HG03025 (cell line): ENCODE results near the gene NUDT14.

Experiments used
- ATAC-seq: cut with Tn5 transposase; IDR thresholded peaks from one replicate; pipeline ENCODE4 v1.9.1; 2021; ENCODE audit warnings: mild to moderate bottlenecking, moderate library complexity; ENCODE audit not compliant: unreplicated experiment, low FRiP score

NUDT14 gene

DNA sequence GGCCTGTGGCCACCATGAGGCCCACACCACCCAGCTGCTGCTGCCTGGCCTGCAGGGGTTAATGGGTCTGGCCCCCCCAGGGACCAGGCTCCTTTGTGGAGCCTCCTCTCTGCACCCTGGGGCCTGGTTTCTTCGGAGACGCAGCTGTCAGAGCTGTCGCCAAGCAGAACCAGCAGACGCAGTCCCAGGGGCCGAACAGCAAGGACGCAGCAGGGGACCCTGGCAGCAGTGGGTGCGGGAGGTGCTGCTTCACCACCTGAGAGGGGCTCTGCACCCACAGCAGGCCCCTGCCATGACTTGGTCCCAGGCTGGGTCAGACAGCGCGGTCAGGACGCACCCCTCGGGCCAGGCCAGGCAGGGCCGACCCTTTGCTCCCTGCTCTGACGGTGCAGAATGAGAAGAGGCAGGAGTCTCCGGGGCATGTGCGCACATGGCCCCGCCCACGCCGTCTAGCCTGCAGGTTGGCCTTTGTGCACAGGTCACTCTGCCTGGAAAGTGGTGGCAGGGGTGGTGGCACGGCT lies 43.0 kb downstream of the NUDT14 start:
- no peak for ATAC-seq

DNA sequence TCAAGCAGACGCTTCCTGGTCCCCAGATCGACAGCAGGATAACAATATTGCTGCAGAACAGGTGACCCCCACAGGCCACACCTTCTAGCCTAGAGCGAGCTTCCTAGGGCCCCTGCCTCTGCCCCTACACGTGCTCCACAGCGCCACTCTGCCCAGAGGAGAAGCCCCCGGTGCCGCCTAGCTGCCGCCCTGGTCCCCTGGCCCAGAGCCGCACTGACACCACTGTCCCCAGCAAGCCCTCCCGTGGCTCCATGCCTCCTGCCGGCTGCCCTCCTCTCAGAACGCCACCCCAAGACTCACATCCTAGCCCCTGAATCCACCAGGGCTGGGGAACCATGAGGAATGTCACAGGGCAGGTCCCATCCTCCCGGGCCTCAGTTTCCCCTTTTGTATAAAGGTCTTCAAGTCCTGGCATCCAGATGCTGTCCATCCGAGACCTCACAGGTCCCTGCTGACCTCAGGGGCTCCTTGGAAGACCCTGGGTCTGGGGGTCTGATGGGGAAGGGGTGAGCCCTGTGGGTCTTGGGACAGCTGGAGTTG lies 43.6 kb downstream of the NUDT14 start:
- ATAC-seq: no peak

DNA sequence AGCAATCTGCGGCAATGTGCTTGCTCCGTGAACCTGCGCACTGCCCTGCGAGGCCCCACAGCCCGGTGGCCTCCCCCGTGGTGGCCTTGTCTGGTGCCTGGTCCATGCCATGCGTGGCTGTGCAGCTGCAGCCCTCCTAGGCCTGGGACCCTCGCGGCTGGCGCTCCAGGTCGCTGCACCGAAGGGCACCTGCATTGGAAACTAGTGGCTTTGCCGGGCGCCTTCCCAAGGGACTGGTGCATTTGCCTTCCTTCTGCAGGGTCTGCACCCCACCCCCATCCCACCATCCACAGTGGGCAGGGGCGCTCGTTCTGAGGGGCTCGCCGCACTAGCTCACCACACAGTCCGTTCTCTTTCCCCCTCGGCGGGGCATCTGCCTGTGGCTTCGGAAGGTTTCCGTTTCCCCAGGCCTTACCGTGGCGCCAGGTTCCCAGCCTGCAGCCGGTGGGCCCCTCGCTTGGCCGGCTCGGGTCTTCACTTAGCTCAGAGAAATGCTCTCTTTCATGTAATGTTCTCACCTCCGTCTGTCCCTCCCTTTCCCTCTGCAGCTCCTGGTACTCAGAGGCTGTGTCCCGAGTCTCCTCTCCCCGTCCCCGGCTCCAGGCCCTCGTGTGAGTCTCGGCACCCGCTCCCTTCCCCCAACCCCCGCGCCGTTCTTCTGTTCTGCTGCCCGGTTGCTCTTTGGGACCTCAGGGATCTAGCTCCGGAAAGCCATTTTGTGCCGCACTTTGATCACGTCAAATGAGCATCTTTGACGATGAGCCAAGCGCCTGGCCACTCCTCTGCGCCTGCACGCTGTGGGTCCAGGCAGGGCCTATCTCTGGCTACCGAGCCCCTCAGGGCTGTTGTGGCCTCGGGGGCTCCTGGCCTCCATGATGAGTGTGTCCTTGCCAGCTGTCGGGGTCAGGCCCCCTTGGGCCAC lies 44.5 kb downstream of the NUDT14 start:
- ATAC-seq: no peak

DNA sequence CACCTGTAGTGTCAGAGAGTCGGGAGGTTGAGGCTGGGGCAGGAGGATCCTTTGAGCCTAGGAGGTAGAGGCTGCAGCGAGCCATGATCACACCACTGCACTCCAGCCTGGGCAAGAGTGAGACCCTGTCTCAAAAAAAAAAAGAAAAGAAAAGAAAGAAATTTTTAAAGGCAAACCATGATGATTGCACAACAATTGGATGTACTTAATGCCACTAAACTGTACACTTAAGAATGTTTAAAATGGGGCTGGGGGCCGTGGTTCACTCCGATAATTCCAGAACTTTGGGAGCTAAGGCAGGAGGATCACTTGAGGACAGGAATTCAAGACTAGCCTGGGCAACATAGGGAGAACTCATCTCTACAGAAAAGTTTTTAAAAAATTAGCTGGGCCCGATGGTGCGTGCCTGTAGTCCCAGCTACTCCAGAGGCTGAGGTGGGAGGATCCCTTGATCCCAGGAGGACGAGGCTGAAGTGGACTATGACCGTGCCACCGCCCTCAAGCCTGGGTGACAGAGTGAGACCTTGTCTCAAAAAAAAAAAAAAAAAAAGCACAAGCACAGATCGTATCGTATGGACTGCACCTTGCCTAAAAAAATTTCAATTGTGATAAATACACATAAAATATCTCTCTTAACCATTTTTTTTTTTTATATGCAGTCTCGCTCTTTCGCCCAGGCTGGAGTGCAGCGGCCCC lies 45.3 kb downstream of the NUDT14 start:
- no peak for ATAC-seq

DNA sequence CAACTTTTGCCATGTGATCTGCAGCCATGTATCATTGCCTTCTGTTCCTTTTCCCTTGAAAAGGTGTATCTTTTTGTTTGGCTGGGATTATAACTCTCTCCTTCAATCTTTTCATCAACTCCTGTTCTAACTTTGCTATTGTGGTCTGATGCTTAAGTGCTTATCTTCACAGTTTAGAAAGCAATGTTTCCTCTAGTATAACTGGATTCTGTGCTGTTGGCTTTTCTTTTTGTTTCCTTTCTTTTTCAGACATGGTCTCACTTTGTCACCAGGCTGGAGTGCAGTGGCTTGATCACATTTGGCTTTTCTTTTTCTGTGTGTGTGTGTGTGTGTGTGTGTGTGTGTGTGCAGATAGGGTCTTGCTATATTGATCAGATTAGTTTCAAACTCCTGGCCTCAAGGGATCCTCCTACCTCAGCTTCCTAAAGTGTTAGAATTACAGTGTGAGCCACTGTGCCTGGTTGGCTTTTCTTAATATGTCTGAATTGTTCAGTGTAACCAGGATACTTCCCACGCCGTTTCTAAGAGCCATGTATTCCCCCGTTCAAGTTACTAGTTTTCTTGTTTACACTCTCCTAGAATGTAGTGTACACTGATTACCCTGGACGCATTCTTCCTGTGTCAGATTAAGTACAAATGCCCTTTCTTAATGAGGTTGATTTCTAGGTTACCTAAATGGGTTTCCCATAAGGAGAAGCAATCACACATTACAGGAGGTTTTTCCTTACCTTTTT lies 48.0 kb downstream of the NUDT14 start:
- no peak for ATAC-seq

DNA sequence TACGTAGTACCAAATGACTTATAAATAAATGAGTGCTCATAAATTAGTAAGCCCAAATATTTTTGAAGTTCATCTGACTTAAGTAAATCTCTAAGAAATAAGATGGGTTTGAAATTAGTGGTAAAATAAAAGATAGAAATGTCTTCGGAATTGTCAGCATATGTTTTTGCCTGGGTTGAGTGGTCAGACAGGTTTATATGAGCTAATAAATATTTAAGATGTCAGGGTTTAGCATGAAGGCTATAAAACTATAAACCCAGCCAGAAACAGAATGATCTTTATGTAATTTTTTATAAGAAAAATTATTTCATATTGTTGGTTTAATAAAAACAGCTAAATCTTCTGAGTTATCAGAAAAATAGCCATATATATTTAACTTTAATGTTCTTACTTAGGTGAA lies 49.9 kb downstream of the NUDT14 start:
- no peak for ATAC-seq

DNA sequence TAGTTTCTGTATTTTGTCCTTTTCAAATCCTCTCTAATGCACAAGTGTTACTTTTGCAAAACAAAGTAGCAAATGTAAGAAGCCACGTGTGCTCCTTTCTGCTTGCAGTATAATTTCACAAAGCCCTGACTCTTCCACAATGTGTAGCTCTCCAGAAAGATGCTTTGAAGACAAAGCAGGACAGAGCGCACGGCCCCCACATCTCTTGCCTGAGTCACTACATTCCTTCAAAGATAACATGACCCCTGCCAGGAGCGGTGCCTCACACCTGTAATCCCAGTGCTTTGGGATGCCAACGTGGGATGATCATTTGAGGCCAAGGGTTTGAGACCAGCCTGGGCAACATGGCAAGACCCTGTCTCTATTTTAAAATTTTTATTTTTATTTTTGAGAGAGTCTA lies 53.1 kb downstream of the NUDT14 start:
- ATAC-seq: no peak

DNA sequence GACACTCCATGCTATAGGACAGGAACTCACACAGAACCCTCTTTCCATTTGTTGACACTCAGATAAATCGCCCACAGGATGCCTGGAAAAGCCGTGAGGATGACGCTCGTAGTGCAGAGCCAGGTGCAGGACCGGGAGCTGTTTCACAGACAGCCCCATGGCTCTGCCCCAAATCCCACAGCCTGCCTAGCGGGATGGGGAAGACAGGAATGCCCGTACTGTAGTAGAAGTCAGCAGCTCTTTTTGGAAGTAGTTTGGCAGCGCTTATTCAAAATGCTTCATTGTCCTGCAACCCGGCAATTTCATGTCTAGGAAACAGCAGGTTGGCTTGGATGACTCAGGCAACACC lies 54.2 kb downstream of the NUDT14 start:
- ATAC-seq: no peak

DNA sequence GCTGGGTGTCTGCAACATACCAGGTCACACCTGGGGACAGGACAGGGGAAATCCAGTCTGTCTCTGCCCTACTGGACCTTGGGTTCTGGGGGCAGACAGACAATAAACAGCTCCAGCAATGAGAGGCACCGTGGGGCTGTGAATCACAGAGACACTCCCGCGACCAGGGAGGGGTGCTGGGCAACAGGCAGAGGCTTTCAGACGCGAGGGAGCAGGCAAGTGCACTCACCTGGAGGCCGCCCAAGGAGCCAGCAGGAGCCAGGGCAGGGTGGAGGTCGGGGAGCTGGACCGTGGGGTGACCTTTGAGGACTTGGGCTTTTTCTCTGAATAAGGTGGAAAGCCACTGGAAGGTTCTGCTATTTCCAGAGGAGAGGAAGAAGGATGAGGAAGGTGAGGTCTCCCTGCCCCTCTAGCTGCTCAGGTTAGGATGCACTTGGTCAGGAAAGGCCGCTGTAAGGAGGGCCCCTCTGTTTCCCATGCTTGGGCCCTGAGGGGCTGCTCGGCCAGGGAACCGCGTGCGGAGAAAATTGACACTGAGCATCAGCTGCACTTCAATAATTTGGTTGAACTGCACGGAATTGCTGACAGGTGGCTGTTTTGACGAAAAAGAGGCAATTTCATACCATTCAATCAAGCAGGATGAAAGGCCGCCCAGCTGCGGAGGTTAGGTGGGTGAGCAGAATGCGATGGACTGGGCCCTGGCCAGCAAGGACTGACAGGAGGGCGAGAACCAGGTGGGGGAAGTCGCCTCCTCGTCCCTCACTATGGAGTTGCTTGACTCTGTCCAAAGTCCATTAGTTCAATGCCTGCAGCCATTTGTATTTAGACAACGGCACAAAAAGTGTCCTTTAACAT lies 54.8 kb downstream of the NUDT14 start:
- no peak for ATAC-seq

DNA sequence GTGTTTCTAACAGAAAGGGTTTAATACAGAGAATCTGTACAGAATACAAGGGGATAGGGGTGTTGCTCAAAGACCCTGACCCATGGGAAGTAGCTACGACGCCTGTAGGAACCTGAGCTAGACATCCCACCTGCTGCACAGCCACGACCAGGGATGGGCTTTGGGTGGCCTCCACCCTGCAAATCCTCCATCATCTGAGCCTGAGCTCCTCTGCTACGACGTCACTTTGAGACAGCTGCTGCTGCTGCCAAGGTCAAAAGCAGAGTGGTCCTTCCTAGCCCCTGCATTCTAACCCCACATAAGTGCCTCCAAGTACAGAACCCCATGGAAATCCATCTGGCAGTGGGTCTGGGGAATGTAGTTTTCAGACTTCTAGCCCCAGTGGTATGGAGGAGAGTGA lies 56.3 kb downstream of the NUDT14 start:
- ATAC-seq: no peak

DNA sequence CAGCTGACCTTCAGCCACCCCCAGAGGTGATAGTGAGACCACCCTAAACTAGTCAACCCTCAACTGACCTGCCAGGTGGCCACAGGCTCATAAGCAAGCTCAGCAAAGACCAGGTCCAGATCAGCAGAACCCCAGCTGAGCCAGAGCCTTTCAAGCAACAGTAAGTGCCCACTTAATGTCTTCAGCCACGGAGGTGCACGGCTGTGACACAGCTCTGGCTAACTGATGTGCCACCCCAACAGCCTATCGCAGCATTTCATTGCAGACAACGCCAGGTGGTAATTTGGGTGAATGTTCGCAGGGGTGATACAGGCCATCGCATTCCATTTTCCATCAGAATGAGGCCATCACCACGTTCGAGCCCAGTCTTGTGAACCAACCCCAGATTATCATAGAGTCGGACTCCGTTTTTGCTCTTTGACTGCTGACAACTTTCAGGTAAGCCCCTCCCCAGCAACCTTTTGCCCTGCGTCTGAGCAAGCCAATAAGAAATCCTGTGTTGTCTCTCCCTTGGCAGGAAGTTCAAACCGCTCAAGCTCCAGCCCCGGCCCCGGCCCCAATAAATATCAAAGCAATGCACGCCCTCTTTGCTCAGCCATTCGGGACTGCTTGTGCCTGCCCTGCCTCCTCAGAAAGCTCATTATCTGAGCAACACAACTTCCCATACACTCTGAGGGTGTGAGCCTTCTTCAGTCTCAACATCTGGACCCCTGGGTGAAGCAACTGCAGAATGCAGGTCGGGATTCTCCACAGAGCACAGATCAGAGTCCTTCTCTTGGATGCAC lies 56.9 kb downstream of the NUDT14 start:
- no peak for ATAC-seq

DNA sequence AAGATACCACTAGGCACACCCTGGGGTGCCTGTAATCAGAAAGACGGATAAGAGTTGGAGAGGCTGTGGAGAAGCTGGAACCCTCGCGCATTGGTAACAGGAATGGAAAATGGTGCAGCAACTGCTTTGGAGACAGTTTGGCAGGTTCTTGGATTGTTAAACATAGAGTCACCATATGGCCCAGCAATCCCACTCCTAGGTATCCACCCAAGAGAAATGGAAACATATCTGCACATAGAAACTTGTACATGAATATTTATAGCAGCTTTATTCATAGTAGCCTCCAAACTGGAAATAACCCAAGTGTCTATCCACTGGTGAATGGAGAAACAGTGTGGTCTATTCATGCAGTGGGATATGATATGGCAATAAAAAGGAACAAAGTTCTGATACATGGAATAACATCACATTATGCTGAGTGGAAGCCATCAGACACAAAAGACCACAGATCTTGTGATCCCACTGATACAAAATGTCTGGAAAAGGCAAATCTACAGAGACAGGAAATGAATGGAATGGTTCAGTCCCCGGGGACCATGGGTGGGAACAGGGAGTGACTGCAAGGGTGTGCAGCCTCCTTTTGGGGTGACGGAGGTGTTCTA lies 57.9 kb downstream of the NUDT14 start:
- ATAC-seq: no peak
